D721Med (cell line): Measurements from ENCODE around the gene MECP2.

Source experiments
- DNase-seq: peaks from one replicate; pipeline ENCODE4 v3.0.0; 2011; ENCODE audit warnings: low spot score; ENCODE audit not compliant: insufficient read length
- FAIRE-seq: peaks from 2 replicates; lab custom pipeline; 2011; peaks lifted over from hg19 to GRCh38; lab: Jason Lieb, UNC
- CTCF ChIP-seq: IDR thresholded peaks from 2 replicates; pipeline ENCODE4 v1.5.1; 2012; ENCODE audit warnings: mild to moderate bottlenecking, control low read depth; ENCODE audit not compliant: insufficient read depth; ENCODE audit errors: missing control alignments

MECP2 gene

DNA sequence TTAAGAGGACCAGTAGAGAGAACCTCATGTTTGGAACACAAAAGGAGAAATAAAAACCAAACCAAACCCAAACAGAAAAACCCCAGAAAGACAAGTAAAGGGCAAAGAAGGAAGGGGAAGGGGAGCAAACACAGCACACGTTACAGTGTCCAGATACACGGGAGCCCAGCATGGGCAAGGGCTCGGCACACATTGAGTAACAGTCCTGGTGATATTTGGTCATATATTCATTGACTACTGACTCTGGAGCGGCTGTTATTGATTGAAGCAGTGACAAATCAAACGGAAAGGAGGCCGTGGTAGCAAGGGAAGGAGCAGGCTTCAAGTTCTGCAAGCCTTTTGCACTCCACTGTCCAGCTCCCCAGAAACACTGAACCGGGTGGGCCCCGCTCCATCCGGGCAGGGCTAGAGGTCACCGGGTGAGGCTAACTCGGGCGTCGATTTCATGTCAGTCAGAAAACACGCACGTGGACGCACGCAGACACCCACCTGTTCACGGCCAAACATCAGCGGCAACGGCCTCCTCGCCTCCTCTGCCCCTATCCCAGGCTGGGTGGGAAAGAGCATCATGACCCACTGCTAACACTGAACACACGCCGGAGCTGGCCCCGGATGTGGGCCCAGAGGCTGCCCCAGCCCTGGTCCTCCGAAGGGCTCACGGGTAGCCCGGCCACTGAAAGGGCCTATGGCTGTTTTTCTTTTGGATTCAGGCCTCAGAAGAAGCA lies 74.1 kb downstream of the MECP2 start:
- FAIRE-seq (no peak), DNase-seq (no peak)
- no peak for TF ChIP-seq CTCF

GRCh38 chrX:154022108-154022507 lies 75.4 kb downstream of the MECP2 start:
- FAIRE-seq, result no peak
- TF ChIP-seq CTCF, result no peak
- DNase-seq, result no peak

DNA sequence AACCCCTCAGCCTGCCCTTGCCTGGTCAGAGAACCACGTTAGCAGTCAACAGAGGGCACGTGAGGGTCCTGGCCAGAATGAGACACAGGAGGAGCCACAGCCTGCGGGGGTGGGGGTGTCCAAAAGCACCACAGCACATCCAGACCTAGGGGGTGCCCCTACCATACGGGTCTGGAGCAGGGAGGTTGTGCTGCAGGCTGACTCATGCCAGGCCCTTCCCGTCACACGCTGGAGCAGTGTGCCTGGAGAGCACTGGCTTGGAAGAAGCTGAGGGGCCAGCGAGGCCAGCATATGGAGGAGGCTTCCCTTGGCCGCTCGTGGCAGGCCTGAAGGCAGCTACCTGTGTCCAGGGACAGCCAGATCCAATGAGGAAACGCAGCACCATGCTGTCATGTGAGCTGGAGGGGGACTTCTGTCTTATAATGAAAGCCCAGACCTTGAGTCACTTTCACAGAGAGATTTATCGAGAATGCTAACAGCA lies 76.3 kb downstream of the MECP2 start:
- DNase-seq (no peak), FAIRE-seq (no peak)
- no peak for TF ChIP-seq CTCF

DNA sequence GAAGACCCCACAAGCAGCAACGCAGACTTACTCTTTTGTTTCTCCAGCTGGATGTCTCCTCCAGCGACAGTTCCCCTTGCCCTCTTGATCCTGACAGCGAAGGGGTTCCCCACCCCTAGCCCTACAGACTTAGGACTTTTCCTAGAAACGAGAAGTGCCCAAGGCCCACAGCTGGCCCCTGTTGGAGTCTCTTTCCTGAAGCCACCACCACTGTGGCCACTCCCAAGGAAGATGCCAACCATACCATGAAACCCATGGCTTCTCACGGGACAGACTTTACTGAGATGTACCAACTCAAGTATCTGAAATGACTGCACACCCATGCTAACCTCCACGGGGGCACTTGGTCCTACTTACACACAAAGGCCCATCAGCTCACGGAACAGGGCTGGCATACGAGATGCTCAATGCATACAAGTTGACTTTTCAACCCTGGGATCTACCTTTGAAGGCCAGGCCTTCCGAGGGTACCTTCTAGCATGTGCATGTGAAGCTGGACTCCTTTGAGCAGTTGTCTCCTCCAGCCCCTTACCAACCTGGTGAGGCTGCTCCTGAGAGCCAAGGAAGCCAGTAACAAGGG lies 76.9 kb downstream of the MECP2 start:
- no peak for FAIRE-seq
- no peak for DNase-seq
- TF ChIP-seq CTCF, result no peak

- no peak for TF ChIP-seq CTCF
- FAIRE-seq (no peak), DNase-seq (peak; percentile 38)
Measured at GRCh38 chrX:154019633-154020528, 77.6 kb downstream of the MECP2 start, which contains the start of gene IRAK1. TSS of gene IRAK1 (minus strand) at chrX:154019902. CDS start at chrX:154019812, 90 bp downstream.

DNA sequence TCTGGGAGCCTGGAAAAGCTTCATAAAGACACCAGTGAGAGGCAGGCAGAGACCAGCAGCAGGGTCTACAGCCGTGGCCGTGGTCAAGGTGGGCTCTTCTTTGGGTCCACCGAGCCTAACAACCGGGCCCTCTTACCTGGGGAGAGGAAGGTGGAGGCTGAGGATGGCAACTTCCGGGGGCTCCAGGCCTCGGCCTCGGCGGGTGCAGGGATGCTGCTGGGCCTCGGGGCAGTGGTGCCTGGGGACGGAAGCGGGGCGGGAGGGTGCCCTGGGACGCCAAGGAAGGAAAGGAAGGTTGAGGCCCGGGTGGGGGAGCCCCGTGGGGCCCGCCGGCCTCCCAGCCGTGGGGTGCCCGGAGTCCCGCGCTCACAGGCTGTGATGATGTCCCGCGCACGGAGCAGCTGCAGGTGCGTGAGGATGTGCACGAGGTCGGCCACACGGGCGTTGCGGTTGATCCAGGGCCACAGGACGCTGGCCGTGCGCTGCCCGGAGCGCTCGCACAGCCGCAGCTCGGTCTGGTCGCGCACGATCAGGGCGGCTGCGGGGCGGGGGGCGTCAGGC lies 78.4 kb downstream of the MECP2 start:
- no peak for TF ChIP-seq CTCF
- no peak for FAIRE-seq

More for the DNA sequence above, 78.4 kb downstream of the MECP2 start:
- DNase-seq, result no peak
